HG02763 (cell line): ENCODE data around the gene CXorf58.

Source experiments
- ATAC-seq: cut with Tn5 transposase; IDR thresholded peaks from one replicate; pipeline ENCODE4 v1.9.1; 2021; ENCODE audit warnings: mild to moderate bottlenecking, moderate library complexity; ENCODE audit not compliant: unreplicated experiment

The CXorf58 gene

DNA sequence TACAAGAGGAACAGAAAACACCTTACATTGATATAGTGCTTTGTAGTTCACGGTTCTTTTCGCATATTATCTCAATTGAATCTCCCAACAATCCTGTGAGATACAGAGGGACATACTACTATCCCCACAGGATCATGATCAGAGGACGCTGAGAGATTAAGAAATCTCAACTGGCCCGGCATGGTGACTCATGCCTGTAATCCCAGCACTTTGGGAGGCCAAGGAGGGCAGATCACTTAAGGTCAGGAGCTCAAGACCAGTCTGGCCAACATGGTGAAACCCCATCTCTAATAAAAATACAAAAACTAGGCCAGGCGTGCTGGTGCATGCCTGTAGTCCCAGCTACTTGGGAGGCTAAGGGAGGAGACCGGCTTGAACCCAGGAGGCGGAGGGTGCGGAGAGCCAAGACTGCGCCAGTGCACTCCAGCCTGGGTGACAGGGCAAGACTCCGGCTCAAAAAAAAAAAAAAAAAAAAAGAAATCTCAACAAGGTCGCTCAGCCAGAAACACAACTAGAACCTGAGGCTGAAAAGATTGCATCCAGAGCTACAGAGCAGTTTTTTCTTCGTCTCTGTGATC is 7.5 kb upstream of the CXorf58 start:
- ATAC-seq, result no peak

- no peak for ATAC-seq
Observed at GRCh38 chrX:23901060-23901459, 6.7 kb upstream of the CXorf58 start.

GRCh38 chrX:23901805-23902204 is 6.0 kb upstream of the CXorf58 start:
- no peak for ATAC-seq

- ATAC-seq, result no peak
Observed at GRCh38 chrX:23902419-23902818, 5.4 kb upstream of the CXorf58 start.

- ATAC-seq, result no peak
Observed at GRCh38 chrX:23904096-23904495, 3.7 kb upstream of the CXorf58 start.

DNA sequence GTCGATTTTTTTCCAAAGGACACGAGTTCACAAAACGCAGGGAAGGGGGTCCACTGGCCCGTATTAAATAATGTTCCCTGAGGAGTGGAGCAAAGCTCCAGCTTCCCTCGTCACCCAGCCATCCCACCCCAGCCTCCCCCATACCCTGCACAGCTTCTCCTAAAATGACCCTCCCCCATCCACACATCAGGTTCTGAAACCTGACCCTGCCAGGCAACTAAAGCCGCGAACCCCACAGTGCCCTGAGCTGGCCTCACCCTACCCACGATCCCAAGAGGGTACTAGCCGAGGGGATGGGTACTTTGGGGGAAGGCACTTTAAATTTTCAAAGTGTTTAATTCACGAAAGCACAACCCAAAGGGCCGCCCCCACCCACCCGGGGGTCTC is 702 bp upstream of the CXorf58 start:
- ATAC-seq, result peak; percentile 1

DNA sequence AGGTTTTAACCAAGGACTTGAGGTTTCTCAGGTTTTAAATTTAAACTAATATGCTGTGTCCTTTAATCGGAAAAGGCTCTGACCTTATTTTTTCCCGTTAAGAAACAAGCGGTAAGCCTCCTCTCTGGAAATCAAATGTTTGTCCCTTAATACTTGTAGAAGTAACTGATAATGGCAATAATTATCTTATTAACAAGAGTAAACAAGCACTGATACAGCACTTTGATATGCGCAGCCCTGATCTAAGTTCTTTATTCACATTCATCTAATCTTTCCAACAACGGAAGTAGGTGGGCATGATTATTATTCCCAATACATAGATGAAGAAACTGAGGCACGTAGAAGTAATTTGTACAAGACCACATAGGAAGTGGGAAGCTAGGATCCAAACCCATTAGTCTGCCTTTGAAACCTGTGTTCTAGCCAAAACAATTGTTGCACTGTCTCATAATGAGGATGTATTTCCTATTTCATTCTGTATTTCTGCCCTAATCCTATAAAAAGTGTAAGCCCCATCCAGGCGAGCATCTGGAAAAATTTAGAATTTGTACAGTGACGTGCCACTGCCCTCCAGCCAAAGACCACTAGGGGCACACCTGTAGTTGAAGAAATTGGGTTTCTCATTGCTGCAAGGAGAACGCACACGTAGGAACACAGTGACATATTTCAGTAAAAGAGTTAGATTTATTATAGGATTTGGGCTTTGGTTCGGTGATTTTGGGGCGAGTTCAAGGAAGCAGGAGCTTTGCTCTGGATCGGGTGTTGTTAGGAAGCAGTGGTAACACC is 606 bp downstream of the CXorf58 start:
- no peak for ATAC-seq

DNA sequence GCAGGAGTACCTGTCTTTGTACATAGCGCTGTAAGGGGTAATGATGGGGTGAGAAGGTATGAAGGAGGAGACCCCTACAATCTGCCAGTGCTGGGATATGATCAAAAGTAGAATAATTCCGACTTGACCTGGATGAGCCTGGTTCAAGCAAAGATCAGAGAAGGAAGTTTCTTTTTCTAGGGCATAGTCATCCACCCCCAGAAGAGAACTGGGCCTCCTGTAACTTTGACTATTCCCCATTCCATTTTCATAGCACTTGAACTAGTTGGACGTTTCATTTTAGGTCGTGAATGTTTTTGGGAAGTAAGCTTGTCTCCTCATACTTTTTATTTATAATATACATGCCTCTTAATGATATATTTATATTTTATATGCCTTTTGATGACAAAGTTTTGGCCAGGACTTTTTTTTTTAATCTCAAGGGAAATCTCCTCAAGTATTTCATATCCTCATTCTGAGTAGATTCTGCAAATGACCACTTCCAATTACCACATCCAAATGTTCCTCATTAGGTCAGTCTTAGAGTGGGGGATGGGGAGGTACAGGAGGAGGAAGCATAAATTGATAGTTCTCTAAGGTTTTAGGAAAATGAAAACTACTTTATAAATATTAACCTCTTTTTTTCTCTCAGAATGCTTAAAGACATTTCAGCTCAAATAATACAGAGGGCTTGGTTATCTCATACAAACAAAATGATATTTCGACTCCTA is 3.5 kb downstream of the CXorf58 start:
- ATAC-seq, result no peak

GRCh38 chrX:23919148-23919547 is 11.3 kb downstream of the CXorf58 start:
- no peak for ATAC-seq

GRCh38 chrX:23919706-23920320 is 12.0 kb downstream of the CXorf58 start:
- no peak for ATAC-seq

DNA sequence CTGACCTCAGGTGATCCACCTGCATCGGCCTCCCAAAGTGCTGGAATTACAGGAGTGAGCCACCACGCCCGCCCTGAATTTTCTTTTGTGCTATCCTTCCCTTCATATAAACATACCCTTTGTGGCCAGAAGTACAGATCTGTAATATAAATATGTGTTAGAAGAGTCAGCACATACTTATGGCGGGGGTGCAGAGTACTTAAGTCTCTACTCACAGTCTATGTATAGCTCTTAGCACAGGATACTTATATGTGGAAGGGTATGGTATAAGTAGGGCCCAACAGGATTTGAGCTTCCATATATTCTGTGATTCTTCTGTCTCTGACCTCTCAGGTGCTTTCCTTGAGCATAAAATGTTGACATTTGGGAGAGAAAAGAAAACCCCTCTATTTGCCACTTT is 18.2 kb downstream of the CXorf58 start:
- no peak for ATAC-seq

- no peak for ATAC-seq
Observed at GRCh38 chrX:23930894-23931604, 23.2 kb downstream of the CXorf58 start.

GRCh38 chrX:23932046-23932445 is 24.2 kb downstream of the CXorf58 start:
- no peak for ATAC-seq

DNA sequence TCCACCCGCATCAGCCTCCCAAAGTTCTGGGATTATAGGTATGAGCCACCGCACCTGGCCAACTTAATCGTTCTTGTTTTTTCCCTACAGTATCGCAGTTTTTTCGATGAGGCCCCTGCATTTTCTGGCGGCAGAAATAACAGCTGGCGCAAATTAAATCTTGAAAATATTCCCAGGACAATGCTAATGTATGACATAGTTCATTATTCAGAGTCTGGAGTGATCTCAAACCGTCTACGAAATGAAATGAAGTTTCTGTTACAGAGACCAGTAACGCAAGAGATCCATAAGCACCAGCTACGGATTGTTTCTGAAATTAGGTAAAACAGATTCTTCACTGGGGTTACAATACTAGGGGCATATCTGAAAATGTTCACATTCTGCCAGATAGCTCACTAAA is 27.3 kb downstream of the CXorf58 start:
- ATAC-seq, result no peak

DNA sequence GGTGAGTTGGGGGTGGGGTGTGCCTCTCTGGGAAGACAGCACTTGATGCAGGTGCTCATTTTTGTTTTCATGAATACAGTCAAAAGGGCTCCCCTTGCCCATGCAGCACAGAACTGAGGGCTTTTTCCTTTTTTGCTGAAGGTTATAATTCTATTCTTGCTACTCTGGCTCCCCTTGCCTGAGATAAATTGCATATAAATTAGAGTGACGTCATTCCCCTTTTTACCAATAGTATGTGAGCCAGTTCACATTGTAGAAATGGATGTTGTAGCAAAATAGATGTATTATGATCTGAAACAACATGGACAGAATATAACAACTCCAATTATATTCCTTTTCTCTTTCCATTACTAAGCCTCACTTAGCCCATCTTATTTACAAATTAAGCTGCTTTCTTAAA is 28.4 kb downstream of the CXorf58 start:
- ATAC-seq, result no peak

DNA sequence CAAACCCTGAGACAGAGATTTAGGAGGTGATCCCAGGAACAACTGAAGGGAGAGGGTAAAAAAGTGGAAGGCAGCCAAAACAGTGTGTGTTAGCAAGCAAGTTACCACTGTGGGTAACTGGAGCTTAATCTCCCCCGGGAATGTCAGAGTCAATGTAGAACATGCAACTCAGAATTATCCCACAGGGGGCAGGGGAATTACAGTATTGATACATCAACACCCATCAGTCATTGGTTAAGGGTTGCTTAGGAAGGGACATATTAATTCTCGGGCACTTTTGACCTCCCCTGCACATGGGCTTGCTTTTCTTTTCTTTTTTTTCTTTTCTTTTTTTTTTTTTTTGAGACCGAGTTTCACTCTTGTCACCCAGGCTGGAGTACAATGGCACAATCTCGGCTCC is 29.3 kb downstream of the CXorf58 start:
- no peak for ATAC-seq

- ATAC-seq, result no peak
Observed at GRCh38 chrX:23938690-23939089, 30.9 kb downstream of the CXorf58 start.

DNA sequence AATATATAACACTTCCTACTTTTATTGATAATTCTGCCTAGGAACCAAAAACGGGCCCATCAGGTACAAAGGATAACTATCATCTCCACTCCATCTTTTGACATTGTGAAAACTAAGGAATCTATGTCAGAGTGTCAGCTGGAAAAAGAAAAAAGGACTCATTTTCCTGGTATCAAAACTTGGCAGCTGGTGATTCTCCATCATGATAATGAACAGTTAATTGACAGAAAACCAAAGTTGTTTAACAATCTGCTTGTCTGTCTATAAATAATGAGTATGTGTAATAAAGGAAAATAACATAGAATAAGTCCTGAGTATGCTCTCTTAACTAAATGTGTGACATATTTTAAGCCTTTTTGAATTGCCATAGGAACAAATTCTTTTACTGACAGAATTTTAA is 31.4 kb downstream of the CXorf58 start:
- no peak for ATAC-seq

DNA sequence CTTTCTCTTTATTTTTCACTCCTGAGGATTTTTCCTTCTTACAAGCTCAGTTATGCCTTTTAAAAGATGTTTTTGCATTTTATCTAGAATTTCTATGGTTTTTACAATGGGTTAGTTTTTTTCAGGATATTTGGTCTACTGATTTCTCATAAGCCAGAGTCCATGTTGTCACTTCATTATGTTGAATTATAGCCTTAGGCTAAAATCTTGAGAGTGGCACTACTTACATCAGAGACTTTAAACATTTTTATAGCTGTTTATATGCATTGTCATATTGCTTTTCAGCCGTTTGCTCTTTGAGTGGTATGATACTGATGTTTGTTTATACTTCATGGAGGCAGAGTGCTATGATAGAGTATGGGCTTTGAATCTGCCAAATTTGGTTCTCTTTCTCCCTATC is 36.4 kb downstream of the CXorf58 start:
- ATAC-seq, result no peak

- no peak for ATAC-seq
Observed at GRCh38 chrX:23945206-23945605, 37.4 kb downstream of the CXorf58 start.

DNA sequence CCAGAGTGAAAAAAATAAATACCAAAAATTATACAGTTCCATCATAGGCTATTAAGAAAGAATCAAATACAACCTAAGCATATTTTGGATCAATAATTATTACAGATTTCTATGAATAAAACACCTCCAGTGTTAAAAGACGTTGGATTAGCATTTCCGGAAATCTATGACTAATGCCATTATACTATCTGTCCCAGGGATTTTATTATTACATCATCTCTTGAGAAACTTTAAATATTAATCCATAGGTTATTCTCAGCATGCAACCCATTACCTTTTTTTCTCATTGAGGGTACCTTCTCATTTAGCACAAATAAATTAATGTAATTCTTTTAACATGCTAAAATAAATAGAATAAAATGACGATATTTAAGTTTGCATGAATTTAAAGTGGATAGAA is 44.6 kb downstream of the CXorf58 start:
- ATAC-seq, result no peak
